Measurements from ENCODE around the gene EXOC4.

- TF ChIP-seq CTCF (conservative IDR thresholded peaks at IDR 0.05 in 1 of 2, IDR thresholded peaks at IDR 0.05 in 1 of 2; ENCODE audit: low read depth in 1 of 2, low read length in 2 of 2) = no peak
- TF ChIP-seq EZH2 (IDR thresholded peaks at IDR 0.05; ENCODE audit: low read length, missing control alignments) = no peak
Observed at GRCh38 chr7:133412942-133413341, 160.1 kb downstream of the EXOC4 start.

Data from fibroblast of lung (primary cell).